Gastroesophageal sphincter (tissue), 3 donors: ENCODE measurements around the gene VEPH1.

Experiments
- CTCF ChIP-seq, 4 experiments: fragments of 200-600 bp in 2 of 4; fragments of 450-650 bp in 2 of 4; sonication (generic) in 1 of 4; IDR thresholded peaks; one replicate each; pipeline ENCODE4 v1.5.1; 2017 to 2019; ENCODE audit warnings: antibody characterized with exemption in 4 of 4, mild to moderate bottlenecking in 2 of 4, moderate library complexity in 2 of 4
- POLR2A ChIP-seq, 2 donors: fragments of 450-650 bp; IDR thresholded peaks; one replicate each; pipeline ENCODE4 v1.6.1; 2017; ENCODE audit warnings: antibody characterized with exemption in 2 of 2, mild to moderate bottlenecking in 2 of 2, moderate library complexity in 1 of 2
- POLR2AphosphoS5 ChIP-seq: sonication (generic); formaldehyde crosslinking; IDR thresholded peaks from one replicate; pipeline ENCODE4 v1.6.1; 2017; ENCODE audit warnings: antibody characterized with exemption

- no peak for TF ChIP-seq CTCF (IDR thresholded peaks at IDR 0.05)
- TF ChIP-seq POLR2A (IDR thresholded peaks at IDR 0.05) = no peak
- TF ChIP-seq POLR2AphosphoS5 = no peak
These were observed 38.9 kb downstream of the VEPH1 start for GRCh38 chr3:157464321-157464720.
